A673 (cell line): ENCODE results near the gene ZBTB44.

Experiments used
- CTCF ChIP-seq: fragments of 300-800, 200-600 bp; sonication (generic); conservative IDR thresholded peaks from 2 replicates; pipeline ENCODE4 v1.5.1; 2017; ENCODE audit warnings: low read depth, mild to moderate bottlenecking, antibody characterized with exemption, low read length, moderate library complexity, mixed read lengths
- EZH2 ChIP-seq: fragments of 200-600 bp; sonication (generic); IDR thresholded peaks from 2 replicates; pipeline ENCODE4 v1.6.1; 2017; ENCODE audit warnings: borderline replicate concordance, low read depth, mild to moderate bottlenecking, mixed read lengths, antibody characterized with exemption, low read length; ENCODE audit not compliant: poor library complexity, severe bottlenecking

GRCh38 chr11:130304651-130305050 is 10.1 kb downstream of the ZBTB44 start:
- no peak for TF ChIP-seq CTCF
- TF ChIP-seq EZH2, result no peak
